T47D (cell line): ENCODE measurements around the gene CXCL12.

Experiments used
- DNase-seq, 2 experiments: peaks; one replicate each; pipeline versions ENCODE4 v3.0.0 to v3.0.0-alpha.2; 2011 to 2012; ENCODE audit warnings: low read depth in 1 of 2, low spot score in 1 of 2
- JUND ChIP-seq: IDR thresholded peaks from 2 replicates; pipeline ENCODE4 v1.6.1; 2012; ENCODE audit warnings: low read depth
- in situ Hi-C: cut with HindIII; loops from 2 replicates; pipeline ENCODE4 v1.10.0; 2016; ENCODE audit warnings: low sequenced_read_pairs, low pct_unique_long_range_greater_than_20kb

CXCL12 gene

DNA sequence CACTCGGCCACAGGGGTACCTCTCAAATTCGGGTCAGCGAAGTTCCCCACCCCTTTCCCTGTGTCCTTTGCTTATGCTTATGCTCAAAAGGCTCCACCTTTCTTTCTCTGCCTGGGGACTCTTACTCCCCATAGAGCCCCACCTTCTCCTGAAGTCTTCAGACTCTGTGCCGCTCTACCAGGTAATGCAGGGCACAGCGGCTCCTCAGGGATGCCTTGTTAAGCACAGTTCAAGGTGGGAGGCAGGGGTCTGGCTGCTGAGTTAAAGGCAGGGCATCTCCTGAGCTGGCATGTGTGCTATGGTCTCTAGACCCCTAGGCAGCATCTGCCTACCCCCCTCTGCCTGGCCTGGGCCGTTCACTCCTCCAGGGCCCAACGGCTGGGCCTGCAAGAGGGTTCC lies 3.0 kb upstream of the CXCL12 start:
- in situ Hi-C loops, result no loop called here
- no peak for TF ChIP-seq JUND
- DNase-seq, result no peak

GRCh38 chr10:44386546-44387052 lies 1.7 kb upstream of the CXCL12 start:
- no peak for TF ChIP-seq JUND
- peak; percentile 82 to 93 for DNase-seq
- in situ Hi-C loops, result no loop called here

DNA sequence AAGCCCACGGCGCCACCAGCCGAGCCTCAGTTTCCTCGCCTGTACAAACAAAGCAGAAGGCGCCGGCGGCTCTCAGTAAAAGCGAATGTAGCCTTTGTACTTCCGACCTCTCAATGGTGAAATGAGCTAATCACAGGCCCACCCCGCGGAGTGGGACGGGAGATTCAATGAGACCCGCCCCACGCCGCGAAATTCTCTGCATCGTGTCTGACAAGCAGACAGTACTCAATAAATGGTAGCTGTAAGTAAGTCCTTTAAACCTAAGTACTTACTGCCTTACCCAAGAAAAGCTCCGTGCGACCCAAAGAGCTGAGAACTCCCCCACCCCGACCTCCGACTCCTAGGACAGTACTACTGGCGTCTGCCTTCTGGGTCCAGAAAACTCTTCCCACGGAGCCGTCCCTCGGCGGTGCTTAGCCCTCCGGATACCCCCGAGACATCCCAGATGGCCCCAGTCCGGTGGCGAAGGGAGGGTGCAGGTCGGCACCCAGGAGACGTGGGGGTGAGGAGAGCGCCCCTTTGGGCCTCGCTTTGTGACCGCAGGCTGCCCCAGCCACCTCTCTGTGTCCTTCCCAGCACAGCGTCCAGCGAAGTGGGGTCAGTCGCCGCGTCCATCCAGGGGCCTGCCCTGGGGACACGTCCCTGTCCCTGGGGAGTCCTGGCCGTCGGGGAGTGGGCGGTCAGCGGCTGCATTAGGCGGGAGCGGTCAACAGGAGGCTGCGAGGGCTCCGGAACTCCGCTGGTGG lies 972 bp upstream of the CXCL12 start:
- TF ChIP-seq JUND, result no peak
- no peak for DNase-seq
- in situ Hi-C loops, result no loop called here

DNA sequence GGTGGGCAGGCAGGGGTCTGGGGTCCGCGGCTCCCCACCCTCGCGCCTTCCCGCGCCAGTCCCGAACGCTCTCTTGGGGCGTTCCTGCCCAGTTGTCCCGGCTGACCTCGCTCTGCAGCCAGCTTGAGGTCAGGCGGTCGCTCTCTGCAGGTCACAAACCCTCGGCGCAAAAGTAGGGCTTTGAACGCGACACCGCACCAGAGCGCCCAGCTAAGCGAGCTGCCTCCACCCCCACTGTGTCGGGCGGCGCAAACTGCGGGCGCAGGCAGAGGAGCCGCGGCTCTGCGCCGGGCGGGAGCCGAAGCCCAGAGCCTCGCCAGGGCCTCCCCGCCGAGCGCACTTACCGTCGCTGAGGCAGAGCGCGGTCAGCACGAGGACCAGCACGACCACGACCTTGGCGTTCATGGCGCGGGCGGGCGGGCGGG lies 284 bp downstream of the CXCL12 start:
- DNase-seq, result peak; percentile 59 to 72
- no peak for TF ChIP-seq JUND
- in situ Hi-C loops, result no loop called here

DNA sequence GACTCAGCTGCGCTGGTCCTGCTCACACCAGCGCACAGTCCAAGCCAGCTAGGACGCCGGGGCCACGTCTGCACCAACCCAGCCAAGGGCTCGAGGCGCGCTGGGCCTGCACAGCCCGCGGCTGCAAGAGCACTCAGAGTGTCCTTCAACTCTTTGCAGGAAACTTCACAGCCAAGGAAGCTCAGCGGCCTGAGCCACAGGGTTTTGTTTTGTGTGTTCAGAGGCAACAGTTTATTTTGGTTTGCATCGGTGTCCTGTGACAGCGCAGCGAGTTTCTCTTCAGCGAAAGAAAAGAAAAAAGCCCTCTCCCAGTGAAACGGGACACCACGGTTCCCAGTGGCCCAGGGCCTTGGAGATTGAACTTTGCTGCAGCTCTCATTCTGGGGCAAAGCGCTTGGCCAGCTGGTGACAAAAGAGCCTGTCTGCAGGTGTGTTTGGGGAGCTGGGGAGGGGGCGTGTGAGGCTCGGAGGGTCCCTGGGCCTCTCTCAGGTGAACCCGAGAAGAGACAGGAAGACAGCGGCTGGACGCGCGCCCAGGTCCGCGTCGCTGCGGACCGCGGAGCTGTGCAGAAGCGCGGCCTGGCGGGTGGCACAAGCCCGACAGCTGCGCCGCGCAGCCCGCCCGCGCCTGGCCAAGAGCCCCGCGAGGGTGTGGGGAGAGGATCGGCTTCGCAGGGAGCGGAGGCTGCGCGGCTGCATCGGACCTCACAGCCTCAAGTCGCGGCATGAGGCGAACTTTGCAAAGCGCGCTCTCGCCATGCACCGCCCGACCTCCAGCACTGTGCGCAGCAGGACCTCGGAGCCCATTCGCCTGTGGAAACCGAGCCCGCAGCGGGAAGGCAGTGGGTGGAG lies 922 bp downstream of the CXCL12 start:
- DNase-seq, result peak; percentile 66 to 75
- in situ Hi-C loops, result no loop called here
- no peak for TF ChIP-seq JUND

GRCh38 chr10:44382981-44383748 lies 1.7 kb downstream of the CXCL12 start:
- peak in 1 of 2 experiments; percentile 32 for DNase-seq
- no peak for TF ChIP-seq JUND
- in situ Hi-C loops, result no loop called here

- DNase-seq, result peak in 1 of 2 experiments; percentile 36
- in situ Hi-C loops, result no loop called here
- no peak for TF ChIP-seq JUND
Measured at GRCh38 chr10:44382131-44382858, 2.6 kb downstream of the CXCL12 start.

GRCh38 chr10:44380829-44381600 lies 3.9 kb downstream of the CXCL12 start:
- in situ Hi-C loops, result no loop called here
- no peak for TF ChIP-seq JUND
- no peak for DNase-seq

DNA sequence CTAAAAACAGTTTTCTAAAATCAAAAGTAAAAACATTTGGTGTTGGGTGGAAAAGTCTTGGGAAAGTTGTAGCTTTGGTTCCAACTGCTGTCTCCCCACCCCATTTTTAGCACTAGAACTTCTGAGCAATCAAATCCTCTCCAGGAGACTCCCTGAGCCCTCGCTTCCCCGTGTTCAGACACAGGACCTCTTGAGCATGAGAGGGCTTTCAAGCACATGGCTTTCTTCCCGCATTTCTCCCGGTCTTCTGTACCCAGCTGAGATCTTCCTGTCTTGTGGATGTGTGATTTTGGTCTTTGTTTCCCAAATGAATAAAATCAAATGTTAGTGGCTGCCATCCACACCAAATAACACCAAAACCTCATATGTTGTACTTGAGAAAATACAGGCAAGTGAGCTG lies 5.0 kb downstream of the CXCL12 start:
- in situ Hi-C loops, result no loop called here
- no peak for TF ChIP-seq JUND
- DNase-seq, result no peak

DNA sequence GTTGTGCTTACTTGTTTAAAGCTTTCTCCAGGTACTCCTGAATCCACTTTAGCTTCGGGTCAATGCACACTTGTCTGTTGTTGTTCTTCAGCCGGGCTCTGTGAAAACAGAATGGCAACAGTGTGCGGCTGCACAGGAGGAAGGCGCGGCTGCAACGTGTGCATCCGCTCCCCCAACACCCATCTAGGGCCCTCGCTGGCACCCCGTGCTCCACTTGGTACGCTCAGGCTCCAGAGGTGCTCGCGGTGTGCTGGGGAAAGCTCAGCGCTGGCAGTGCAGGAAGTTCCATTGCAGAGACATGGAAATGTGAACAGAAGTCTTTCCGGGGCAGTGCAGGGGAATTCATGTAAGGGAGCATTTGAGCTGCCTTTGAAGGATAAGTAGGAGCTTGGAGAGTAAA lies 6.3 kb downstream of the CXCL12 start:
- no peak for TF ChIP-seq JUND
- no peak for DNase-seq
- in situ Hi-C loops, result no loop called here

DNA sequence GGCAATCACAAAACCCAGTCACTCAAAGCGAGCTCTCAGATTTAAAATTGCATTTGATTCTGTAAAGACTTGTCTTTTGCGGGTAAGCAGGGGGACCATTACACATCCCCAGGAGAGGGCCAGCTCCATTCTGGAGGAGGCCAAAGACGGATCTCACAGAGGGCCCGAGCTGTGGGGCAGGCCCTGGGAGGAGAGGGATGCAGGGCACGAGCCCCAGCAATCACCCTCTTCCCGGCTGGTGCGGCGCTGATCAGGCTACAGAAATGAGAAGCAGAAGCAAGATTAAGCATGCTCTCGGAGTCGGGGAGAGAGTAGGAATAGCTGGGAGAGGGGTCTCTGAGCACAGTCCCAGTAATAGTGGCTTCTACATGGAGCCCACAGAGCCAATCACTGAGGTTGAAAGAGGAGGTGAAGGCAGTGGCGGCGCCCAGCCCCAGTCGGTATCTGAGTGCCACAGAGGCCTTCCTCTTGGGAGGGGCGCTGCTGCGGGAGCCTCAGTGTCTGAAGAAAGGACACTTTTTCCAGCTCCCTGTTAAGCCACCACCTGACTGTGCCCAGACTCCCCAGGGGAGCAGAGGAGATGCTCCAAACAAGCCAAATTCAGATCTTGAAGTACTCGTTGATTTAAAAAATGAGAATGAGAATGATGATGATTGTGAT lies 7.1 kb downstream of the CXCL12 start:
- TF ChIP-seq JUND, result no peak
- no peak for DNase-seq
- in situ Hi-C loops, result no loop called here
